ENCODE results near the gene ABLIM3.

ABLIM3 gene

DNA sequence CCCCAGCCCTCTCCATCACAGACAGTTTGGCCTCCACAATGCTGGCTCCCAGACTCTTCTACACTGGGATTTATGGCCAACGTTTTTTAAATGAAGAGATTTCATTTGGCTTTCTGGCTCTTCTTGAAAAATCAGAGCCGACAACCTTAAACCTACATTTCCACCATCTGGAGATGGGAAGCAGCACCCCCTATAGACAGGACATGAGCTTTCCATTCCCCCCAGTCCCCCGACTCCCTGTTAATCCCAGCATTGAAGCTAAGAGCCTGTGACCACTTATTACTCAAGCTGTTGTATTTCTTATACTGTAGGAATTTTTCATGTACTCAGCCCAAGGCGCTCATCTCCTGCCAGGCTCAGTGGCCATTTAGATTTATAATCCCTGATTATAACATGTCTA is 96.4 kb downstream of the ABLIM3 start:
- Histone ChIP-seq H3K4me3 (ENCODE audit: low read length) (no peak overlapping the region), H3K36me3 (ENCODE audit: control insufficient read depth, insufficient read depth, low read length) (no peaks in the 10 kb centered on the region), H3K4me1 (ENCODE audit: control insufficient read depth, insufficient read depth, low read length) (no peaks in the 10 kb centered on the region), H3K27me3 (ENCODE audit: control insufficient read depth, insufficient read depth, low read length) (peaks cover 8% of the 10 kb centered on the region), H3K9me3 (ENCODE audit: control insufficient read depth, low read length) (no peaks in the 10 kb centered on the region), H3K9ac (ENCODE audit: low read length) (no peak overlapping the region)

- Histone ChIP-seq H3K4me3 (ENCODE audit: low read length) (no peak overlapping the region), H3K27me3 (ENCODE audit: control insufficient read depth, insufficient read depth, low read length) (peaks cover 12% of the 10 kb centered on the region), H3K9me3 (ENCODE audit: control insufficient read depth, low read length) (no peaks in the 10 kb centered on the region), H3K36me3 (ENCODE audit: control insufficient read depth, insufficient read depth, low read length) (no peaks in the 10 kb centered on the region), H3K9ac (ENCODE audit: low read length) (no peak overlapping the region), H3K4me1 (ENCODE audit: control insufficient read depth, insufficient read depth, low read length) (no peaks in the 10 kb centered on the region)
Observed at GRCh38 chr5:149238540-149238939, 97.2 kb downstream of the ABLIM3 start.

- H3K27me3 ChIP-seq (ENCODE audit: control insufficient read depth, insufficient read depth, low read length), result peaks cover 12% of the 10 kb centered on the region
- no peaks in the 10 kb centered on the region for H3K36me3 ChIP-seq (ENCODE audit: control insufficient read depth, insufficient read depth, low read length)
- no peak overlapping the region for H3K9ac ChIP-seq (ENCODE audit: low read length)
- H3K9me3 ChIP-seq (ENCODE audit: control insufficient read depth, low read length), result no peaks in the 10 kb centered on the region
- no peak overlapping the region for H3K4me3 ChIP-seq (ENCODE audit: low read length)
- no peaks in the 10 kb centered on the region for H3K4me1 ChIP-seq (ENCODE audit: control insufficient read depth, insufficient read depth, low read length)
Observed at GRCh38 chr5:149239917-149240316, 98.6 kb downstream of the ABLIM3 start.

DNA sequence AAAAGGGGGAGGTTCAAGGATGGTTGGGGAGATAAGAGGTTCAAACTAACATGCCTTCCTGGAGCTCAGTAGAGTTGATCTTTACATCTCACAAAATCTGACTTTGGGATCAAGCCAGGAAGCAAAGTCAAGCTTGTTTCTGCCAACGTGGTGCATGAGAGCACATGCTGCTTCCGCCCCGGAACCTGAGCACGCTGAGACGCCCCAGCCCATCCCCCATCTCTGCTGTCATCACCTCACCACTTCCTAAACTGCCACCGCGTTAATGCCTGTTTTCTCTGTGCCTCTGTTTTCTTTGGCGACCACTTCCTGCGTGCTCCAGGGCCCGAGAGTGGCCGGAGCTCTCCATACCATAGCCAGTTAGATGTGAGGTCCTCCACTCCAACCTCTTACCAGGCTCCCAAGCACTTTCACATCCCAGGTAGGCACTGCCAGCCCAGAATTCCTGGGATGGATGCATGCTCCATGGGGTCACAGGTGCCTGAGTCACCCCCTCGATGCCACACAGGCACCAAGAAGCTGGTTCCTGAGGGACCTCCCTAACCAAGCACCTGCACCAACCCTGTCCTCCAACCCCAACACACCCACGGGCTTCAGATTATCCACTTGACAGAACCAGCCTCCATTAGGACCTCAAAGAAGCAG is 99.2 kb downstream of the ABLIM3 start:
- no peaks in the 10 kb centered on the region for H3K9me3 ChIP-seq (ENCODE audit: control insufficient read depth, low read length)
- peaks cover 12% of the 10 kb centered on the region for H3K27me3 ChIP-seq (ENCODE audit: control insufficient read depth, insufficient read depth, low read length)
- no peak overlapping the region for H3K4me3 ChIP-seq (ENCODE audit: low read length)
- no peak overlapping the region for H3K9ac ChIP-seq (ENCODE audit: low read length)
- no peaks in the 10 kb centered on the region for H3K4me1 ChIP-seq (ENCODE audit: control insufficient read depth, insufficient read depth, low read length)
- no peaks in the 10 kb centered on the region for H3K36me3 ChIP-seq (ENCODE audit: control insufficient read depth, insufficient read depth, low read length)

DNA sequence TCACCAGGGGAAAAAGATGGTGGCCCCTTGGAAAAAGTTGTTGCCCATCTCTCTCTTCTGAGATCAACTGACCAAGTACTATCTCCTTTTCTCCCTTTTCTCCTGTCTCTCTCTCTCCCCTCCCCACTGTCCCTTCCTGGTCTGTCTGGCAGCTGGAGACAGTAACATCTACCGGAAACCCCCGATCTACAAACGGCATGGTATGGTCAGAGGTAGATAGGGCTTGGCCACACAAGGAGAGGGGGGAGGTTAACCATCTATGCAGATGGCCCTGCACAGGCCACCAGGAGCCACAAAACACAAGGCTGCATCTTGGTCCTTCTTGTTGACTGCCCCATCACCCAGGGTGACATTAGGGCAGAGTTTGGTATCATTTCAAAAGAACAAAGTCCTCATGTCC is 101.0 kb downstream of the ABLIM3 start:
- H3K4me3 ChIP-seq (ENCODE audit: low read length), result no peak overlapping the region
- no peak overlapping the region for H3K9ac ChIP-seq (ENCODE audit: low read length)
- no peaks in the 10 kb centered on the region for H3K4me1 ChIP-seq (ENCODE audit: control insufficient read depth, insufficient read depth, low read length)
- no peaks in the 10 kb centered on the region for H3K36me3 ChIP-seq (ENCODE audit: control insufficient read depth, insufficient read depth, low read length)
- no peaks in the 10 kb centered on the region for H3K9me3 ChIP-seq (ENCODE audit: control insufficient read depth, low read length)
- peaks cover 4% of the 10 kb centered on the region for H3K27me3 ChIP-seq (ENCODE audit: control insufficient read depth, insufficient read depth, low read length)

GRCh38 chr5:149246906-149247305 is 105.6 kb downstream of the ABLIM3 start:
- no peaks in the 10 kb centered on the region for H3K4me1 ChIP-seq (ENCODE audit: control insufficient read depth, insufficient read depth, low read length)
- H3K27me3 ChIP-seq (ENCODE audit: control insufficient read depth, insufficient read depth, low read length), result peaks cover 4% of the 10 kb centered on the region
- H3K9me3 ChIP-seq (ENCODE audit: control insufficient read depth, low read length), result no peaks in the 10 kb centered on the region
- no peak overlapping the region for H3K9ac ChIP-seq (ENCODE audit: low read length)
- no peak overlapping the region for H3K4me3 ChIP-seq (ENCODE audit: low read length)
- H3K36me3 ChIP-seq (ENCODE audit: control insufficient read depth, insufficient read depth, low read length), result no peaks in the 10 kb centered on the region

DNA sequence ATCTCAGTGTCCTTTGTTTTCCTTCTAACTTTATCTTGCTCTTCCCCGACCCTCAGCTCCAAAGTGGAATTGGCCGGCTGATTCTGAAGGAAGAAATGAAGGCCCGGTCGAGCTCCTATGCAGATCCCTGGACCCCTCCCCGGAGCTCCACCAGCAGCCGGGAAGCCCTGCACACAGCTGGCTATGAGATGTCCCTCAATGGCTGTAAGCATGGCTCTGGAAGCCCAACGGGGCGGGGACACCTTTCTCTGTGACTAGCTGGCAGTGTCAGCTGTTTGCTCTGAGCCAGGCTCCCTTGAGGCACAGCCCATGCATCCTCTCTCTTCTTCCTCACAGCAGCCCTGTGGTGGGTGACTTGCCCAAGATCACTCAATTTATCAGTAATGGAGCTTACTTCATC is 106.4 kb downstream of the ABLIM3 start:
- H3K36me3 ChIP-seq (ENCODE audit: control insufficient read depth, insufficient read depth, low read length), result no peaks in the 10 kb centered on the region
- no peaks in the 10 kb centered on the region for H3K4me1 ChIP-seq (ENCODE audit: control insufficient read depth, insufficient read depth, low read length)
- no peaks in the 10 kb centered on the region for H3K9me3 ChIP-seq (ENCODE audit: control insufficient read depth, low read length)
- H3K4me3 ChIP-seq (ENCODE audit: low read length), result no peak overlapping the region
- H3K9ac ChIP-seq (ENCODE audit: low read length), result no peak overlapping the region
- H3K27me3 ChIP-seq (ENCODE audit: control insufficient read depth, insufficient read depth, low read length), result peaks cover 4% of the 10 kb centered on the region

DNA sequence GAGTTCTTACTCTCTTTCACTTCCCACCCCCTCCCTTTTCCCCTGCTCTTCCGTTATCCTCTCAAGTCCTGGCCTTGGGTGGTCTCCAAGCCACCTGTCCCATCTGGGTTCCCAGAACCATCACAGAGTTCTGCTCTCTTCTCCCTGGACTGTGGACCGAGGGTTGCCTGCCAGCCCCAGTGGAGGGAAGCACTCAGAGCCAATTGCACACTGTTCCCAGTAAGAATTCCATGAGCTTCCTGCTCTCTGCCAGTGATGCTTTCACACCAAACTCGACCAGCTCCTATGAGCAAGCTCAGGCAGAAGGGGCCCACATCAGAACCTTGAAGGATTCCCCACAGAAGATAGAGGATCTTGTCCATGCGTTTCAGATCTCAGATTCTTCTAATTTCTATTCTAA is 110.3 kb downstream of the ABLIM3 start:
- no peak overlapping the region for H3K9ac ChIP-seq (ENCODE audit: low read length)
- H3K36me3 ChIP-seq (ENCODE audit: control insufficient read depth, insufficient read depth, low read length), result no peaks in the 10 kb centered on the region
- no peaks in the 10 kb centered on the region for H3K9me3 ChIP-seq (ENCODE audit: control insufficient read depth, low read length)
- no peaks in the 10 kb centered on the region for H3K27me3 ChIP-seq (ENCODE audit: control insufficient read depth, insufficient read depth, low read length)
- H3K4me3 ChIP-seq (ENCODE audit: low read length), result no peak overlapping the region
- H3K4me1 ChIP-seq (ENCODE audit: control insufficient read depth, insufficient read depth, low read length), result no peaks in the 10 kb centered on the region

DNA sequence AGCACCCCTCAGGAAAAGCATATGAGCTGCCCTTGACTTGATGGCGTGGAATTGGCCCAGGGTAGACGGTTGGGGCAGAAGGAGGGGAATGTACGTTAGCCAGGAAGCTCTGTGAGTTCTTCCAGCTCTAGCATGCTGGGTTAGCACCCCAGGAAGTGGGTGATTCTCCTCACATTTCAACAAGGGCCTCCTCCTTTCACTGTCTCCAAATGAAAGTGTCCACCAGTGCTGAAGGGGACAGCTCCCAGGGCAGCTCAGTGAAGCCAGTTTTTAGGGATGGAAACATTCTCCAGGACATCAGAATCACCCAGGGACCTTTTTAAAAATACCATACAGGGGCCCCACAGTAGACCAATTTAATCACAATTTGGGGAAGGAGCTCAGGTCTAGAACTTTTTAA is 113.2 kb downstream of the ABLIM3 start:
- no peaks in the 10 kb centered on the region for H3K36me3 ChIP-seq (ENCODE audit: control insufficient read depth, insufficient read depth, low read length)
- H3K9ac ChIP-seq (ENCODE audit: low read length), result no peak overlapping the region
- H3K27me3 ChIP-seq (ENCODE audit: control insufficient read depth, insufficient read depth, low read length), result no peaks in the 10 kb centered on the region
- no peak overlapping the region for H3K4me3 ChIP-seq (ENCODE audit: low read length)
- H3K9me3 ChIP-seq (ENCODE audit: control insufficient read depth, low read length), result no peaks in the 10 kb centered on the region
- H3K4me1 ChIP-seq (ENCODE audit: control insufficient read depth, insufficient read depth, low read length), result no peaks in the 10 kb centered on the region

- no peak overlapping the region for H3K9ac ChIP-seq (ENCODE audit: low read length)
- H3K27me3 ChIP-seq (ENCODE audit: control insufficient read depth, insufficient read depth, low read length), result peaks cover 5% of the 10 kb centered on the region
- H3K9me3 ChIP-seq (ENCODE audit: control insufficient read depth, low read length), result no peaks in the 10 kb centered on the region
- H3K4me1 ChIP-seq (ENCODE audit: control insufficient read depth, insufficient read depth, low read length), result no peaks in the 10 kb centered on the region
- no peaks in the 10 kb centered on the region for H3K36me3 ChIP-seq (ENCODE audit: control insufficient read depth, insufficient read depth, low read length)
- no peak overlapping the region for H3K4me3 ChIP-seq (ENCODE audit: low read length)
Observed at GRCh38 chr5:149256451-149256850, 115.2 kb downstream of the ABLIM3 start.

GRCh38 chr5:149257131-149257530 is 115.8 kb downstream of the ABLIM3 start:
- Histone ChIP-seq H3K4me1 (ENCODE audit: control insufficient read depth, insufficient read depth, low read length) (no peaks in the 10 kb centered on the region), H3K4me3 (ENCODE audit: low read length) (no peak overlapping the region), H3K9me3 (ENCODE audit: control insufficient read depth, low read length) (no peaks in the 10 kb centered on the region), H3K27me3 (ENCODE audit: control insufficient read depth, insufficient read depth, low read length) (peaks cover 5% of the 10 kb centered on the region), H3K36me3 (ENCODE audit: control insufficient read depth, insufficient read depth, low read length) (no peaks in the 10 kb centered on the region), H3K9ac (ENCODE audit: low read length) (no peak overlapping the region)

DNA sequence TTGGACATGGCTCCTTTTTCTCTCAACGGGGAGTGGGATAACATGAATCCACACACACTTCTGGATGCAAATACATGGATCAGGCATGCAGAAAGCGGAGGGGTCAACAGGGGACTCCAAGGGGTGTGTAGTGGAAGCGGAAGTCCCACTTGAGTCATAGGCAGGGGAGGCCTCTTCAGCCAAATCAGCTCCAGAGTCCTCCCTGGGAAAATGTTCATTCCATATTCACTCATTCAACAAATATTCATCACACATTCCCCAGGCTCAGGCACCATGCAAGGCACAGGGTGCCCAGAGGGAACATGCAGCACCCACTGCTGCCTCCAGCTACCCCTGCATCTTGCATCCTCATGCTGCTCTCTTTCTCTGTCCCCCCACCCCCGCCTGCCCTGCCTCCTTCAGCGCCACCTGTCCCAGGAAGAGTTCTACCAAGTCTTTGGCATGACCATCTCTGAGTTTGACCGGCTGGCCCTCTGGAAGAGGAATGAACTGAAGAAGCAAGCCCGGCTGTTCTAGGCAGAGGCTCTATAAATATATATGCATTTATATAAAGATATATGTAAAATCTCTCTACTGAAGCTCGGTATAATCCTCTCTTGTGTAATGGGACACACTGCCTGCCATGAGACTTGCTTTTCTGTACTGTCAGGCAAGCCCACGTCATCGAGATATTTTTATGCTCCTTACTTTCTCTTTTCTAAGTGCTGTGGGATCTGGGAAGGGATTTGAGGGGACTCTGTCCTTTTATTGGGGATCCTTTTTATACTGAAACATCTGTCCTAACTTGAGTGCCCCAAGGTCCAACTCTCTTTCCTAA is 116.8 kb downstream of the ABLIM3 start:
- H3K36me3 ChIP-seq (ENCODE audit: control insufficient read depth, insufficient read depth, low read length), result no peaks in the 10 kb centered on the region
- no peak overlapping the region for H3K4me3 ChIP-seq (ENCODE audit: low read length)
- no peak overlapping the region for H3K9ac ChIP-seq (ENCODE audit: low read length)
- no peaks in the 10 kb centered on the region for H3K9me3 ChIP-seq (ENCODE audit: control insufficient read depth, low read length)
- H3K4me1 ChIP-seq (ENCODE audit: control insufficient read depth, insufficient read depth, low read length), result no peaks in the 10 kb centered on the region
- peaks cover 5% of the 10 kb centered on the region for H3K27me3 ChIP-seq (ENCODE audit: control insufficient read depth, insufficient read depth, low read length)
